ENCODE measurements around the gene HS3ST3A1. TPM values are rescaled to one million over a fixed set of nuclear protein-coding genes. Genes with fewer than 3 reads are reported as not detected.

The HS3ST3A1 gene
- total RNA-seq, 2 experiments from 2014 or later: 0.21 TPM; not detected in 1

DNA sequence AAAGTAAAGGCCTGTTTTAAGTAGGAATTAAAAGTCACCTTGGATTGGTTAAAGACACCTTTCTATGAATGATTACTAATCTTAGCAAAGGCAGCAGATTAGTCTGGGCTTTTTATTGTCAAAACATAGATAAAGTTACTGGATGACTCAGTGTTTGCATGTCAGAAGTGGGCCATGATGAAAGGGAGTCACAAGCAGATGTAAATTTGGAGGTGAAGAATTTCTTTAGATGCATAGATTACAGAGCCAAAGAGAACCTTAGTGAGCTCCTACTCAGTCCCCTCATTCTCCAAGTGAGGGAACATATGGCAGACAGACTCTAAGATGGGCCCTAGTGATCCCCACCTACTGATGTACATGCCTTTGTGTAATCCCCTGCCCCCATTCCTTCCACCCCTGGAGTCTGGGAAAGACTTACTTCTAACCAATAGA is 124.5 kb downstream of the HS3ST3A1 start:
- Mint-ChIP-seq H3K9me3 (ENCODE audit: low read depth) (peaks cover 8% of the 10 kb centered on the region), H3K4me1 (no peaks in the 10 kb centered on the region), H3K27ac (no peak overlapping the region), H3K27me3 (peaks cover 2% of the 10 kb centered on the region), H3K4me3 (no peak overlapping the region), H3K36me3 (no peaks in the 10 kb centered on the region)
- ATAC-seq (no peak), DNase-seq (no peak)
- CTCF ChIA-PET: no interaction called here

DNA sequence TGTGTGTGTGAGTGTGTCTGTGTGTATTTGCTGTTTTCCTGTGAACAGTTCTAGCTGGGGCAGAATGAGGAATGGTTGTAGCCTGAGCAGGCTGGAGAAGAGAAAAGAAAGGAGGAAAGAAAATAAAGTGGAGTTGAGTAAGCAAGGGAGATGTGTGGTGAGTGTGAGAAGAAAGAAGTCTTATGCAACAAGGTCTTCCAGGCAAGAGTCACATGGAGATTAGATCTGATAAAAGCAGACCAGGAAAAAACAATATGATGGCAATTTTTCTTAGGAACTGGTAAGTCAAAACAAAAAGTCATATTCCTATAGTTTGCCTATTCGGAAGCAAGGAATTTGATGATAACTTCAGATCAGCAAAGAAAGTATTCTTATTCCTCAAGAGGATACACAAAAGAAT is 125.0 kb downstream of the HS3ST3A1 start:
- ATAC-seq (no peak), DNase-seq (no peak)
- Mint-ChIP-seq H3K36me3 (no peaks in the 10 kb centered on the region), H3K4me1 (no peaks in the 10 kb centered on the region), H3K4me3 (no peak overlapping the region), H3K9me3 (ENCODE audit: low read depth) (peaks cover 7% of the 10 kb centered on the region), H3K27ac (no peak overlapping the region), H3K27me3 (peaks cover 2% of the 10 kb centered on the region)
- CTCF ChIA-PET: no interaction called here

DNA sequence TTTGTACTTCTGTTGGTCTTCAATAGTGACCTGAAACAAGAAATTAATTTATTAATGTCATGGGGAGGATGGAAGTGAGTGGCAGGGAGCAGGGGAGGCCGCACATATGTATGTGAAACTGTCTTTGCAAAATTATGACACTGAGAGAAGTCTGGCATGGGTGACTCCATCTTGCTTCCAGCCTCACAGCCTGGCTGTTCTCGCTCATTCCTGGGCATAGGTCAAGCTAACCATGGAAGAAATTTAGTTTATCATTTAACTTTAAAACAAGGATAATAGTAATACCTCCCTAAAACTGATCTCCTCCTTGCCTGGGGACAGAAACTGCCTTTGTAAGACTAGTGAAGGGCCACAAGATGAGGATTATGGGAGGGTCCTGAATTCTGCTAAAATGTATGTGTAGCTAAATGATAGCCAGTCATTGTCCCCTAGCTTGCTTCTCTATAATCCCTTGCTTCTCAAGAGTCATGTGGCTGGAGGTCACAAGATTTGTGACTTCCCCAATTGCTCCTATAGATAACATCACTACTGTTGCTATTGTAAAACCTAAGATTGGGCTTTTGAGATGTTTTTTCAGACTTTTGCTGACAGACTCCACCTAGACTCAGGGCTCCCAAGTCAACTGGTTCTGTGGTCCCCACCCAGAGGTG is 126.0 kb downstream of the HS3ST3A1 start:
- H3K36me3 Mint-ChIP-seq: no peaks in the 10 kb centered on the region
- CTCF ChIA-PET: no interaction called here
- no peaks in the 10 kb centered on the region for H3K4me1 Mint-ChIP-seq
- H3K4me3 Mint-ChIP-seq: no peak overlapping the region
- no peak for ATAC-seq
- no peak for DNase-seq
- peaks cover 5% of the 10 kb centered on the region for H3K9me3 Mint-ChIP-seq (ENCODE audit: low read depth)
- peaks cover 2% of the 10 kb centered on the region for H3K27me3 Mint-ChIP-seq
- H3K27ac Mint-ChIP-seq: no peak overlapping the region

DNA sequence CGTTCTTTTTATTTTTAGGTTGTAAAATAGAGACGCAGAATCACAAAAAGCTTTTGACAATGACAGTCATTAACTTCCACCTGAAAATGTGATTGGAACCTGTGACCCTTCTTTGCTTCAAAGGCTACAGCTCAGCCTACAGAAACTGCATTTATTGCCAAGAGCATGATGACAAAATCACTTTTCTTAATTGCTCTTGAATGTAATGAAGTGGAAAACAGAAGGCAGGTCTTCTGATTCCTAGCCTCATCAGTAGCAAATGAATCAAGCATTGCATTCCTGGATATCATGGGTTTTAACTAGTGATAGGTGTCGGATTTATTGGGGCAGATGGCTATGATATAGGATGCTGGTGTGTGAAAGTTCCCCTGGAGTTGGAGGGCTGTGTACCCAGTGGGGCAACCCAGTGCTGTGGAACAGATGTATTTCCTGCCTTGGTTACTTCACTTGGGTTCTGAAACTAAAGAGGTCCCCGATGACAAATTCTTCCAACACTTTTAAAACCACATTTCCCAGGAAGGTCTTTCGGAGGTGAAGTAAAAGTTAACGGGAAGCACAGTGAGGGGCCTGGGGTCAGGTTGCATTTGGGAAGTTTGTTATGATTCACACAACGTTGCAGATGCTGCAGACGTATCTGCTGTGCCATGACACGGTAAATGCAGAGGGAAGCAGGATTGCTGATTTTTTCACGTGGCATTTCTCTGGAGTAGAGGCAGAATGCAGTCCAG is 127.5 kb downstream of the HS3ST3A1 start:
- CTCF ChIA-PET: no interaction called here
- Mint-ChIP-seq H3K4me3 (no peak overlapping the region), H3K4me1 (no peaks in the 10 kb centered on the region), H3K27me3 (peaks cover 2% of the 10 kb centered on the region), H3K27ac (no peak overlapping the region), H3K36me3 (no peaks in the 10 kb centered on the region), H3K9me3 (ENCODE audit: low read depth) (no peaks in the 10 kb centered on the region)
- ATAC-seq (no peak), DNase-seq (no peak)

DNA sequence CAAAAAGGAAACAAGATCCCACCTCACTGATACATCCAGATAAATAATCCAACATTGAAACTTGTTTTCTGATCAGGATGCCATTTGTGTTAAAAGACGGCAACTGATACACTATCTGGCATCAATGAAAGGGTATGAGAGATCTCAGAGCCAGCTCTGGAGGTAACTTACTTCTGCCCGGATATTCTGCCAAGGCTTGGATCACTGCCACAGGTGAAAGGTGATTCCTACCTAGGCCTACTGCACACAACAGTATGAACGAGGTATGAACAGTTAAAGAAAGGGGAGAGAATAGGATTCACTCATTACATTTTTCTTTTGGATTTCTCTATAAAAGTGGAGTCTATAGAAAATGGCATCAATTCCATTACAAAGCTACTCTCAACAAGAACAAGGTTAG is 136.1 kb downstream of the HS3ST3A1 start:
- Mint-ChIP-seq H3K27me3 (no peaks in the 10 kb centered on the region), H3K4me3 (no peak overlapping the region), H3K4me1 (no peaks in the 10 kb centered on the region), H3K27ac (no peak overlapping the region), H3K9me3 (ENCODE audit: low read depth) (peaks cover 2% of the 10 kb centered on the region), H3K36me3 (no peaks in the 10 kb centered on the region)
- ATAC-seq: no peak
- DNase-seq: no peak
- CTCF ChIA-PET: no interaction called here

DNA sequence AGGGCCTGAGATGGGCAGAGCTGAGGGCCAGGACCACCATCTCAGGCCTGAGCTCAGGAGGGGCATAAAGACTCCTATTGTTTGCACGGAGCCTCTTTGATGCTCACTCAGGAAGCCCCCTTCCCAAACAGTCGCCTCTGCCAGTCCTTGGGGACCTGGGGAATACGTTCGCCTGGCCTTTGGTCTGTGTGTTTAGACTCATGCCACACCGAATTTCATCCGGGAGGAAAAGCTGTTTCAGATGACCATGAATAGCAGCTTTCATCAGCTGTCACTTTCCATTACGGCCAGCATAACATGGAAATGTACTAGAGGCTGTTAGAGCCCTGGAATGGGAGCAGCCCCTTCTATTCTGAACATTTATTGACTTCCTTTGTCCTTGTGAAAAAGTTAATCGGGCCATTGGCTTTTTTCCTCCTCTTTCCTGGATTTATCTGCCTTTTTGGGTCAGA is 139.0 kb downstream of the HS3ST3A1 start:
- ATAC-seq (no peak), DNase-seq (no peak)
- no peak overlapping the region for H3K27ac Mint-ChIP-seq
- H3K36me3 Mint-ChIP-seq: no peaks in the 10 kb centered on the region
- no peak overlapping the region for H3K4me3 Mint-ChIP-seq
- no peaks in the 10 kb centered on the region for H3K27me3 Mint-ChIP-seq
- H3K9me3 Mint-ChIP-seq (ENCODE audit: low read depth): peaks cover 2% of the 10 kb centered on the region
- CTCF ChIA-PET: no interaction called here
- H3K4me1 Mint-ChIP-seq: no peaks in the 10 kb centered on the region

DNA sequence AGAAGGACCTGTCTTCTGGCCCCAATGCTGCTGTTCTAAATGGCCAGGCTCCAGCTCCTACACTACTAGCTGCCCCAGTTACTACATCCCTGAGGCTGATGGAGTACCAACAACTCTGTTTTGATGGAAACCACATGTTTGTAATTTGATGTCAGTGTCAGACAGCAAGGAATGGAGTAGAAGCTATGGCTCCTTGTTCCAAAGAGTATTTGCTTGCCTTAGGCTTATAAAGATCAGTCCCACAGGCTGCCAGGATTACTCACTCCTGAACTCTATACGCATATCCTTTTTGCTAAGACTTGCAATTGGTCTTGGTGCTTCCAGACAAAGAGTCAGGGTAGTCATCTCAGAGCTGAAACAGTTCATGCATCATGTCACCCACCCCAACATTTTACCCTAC is 139.6 kb downstream of the HS3ST3A1 start:
- H3K27ac Mint-ChIP-seq: no peak overlapping the region
- no peaks in the 10 kb centered on the region for H3K36me3 Mint-ChIP-seq
- H3K4me3 Mint-ChIP-seq: no peak overlapping the region
- peaks cover 2% of the 10 kb centered on the region for H3K9me3 Mint-ChIP-seq (ENCODE audit: low read depth)
- DNase-seq (no peak), ATAC-seq (no peak)
- no peaks in the 10 kb centered on the region for H3K27me3 Mint-ChIP-seq
- H3K4me1 Mint-ChIP-seq: no peaks in the 10 kb centered on the region
- CTCF ChIA-PET: no interaction called here

DNA sequence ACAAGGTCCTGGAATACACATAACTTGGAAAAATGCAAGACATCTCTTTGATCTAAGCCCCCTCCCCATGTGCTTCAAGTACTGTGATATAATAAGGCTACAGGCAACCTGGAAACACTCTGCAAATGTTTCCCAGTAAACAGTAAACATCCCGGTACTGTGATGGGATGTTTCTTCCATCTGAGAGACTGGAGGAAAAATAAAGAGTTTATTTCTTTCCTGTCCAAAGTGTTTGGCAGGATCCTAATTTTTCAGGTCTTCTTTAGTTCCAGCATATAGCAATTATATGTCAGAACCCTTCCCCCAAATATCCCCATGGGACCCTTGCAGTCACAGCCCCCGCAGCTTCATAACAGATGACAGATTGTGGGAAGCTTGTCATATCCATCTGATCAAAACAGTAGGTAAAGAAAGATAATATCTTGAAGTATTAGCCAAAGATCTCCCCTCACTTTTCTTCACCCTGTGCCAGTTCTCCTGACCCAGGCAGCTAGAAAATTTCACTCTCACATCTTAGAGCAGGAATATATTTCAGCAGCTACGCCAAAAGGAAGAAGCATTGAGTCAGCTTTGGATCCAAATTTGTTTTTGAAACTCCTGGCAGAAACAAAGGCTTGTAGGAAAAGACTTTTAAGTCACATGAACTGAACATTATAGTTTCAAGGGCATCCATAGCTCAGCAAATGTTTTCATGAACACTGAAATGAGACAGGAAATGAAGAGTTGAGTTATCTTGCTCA is 141.3 kb downstream of the HS3ST3A1 start:
- no peaks in the 10 kb centered on the region for H3K27me3 Mint-ChIP-seq
- DNase-seq (no peak), ATAC-seq (no peak)
- CTCF ChIA-PET: no interaction called here
- no peak overlapping the region for H3K4me3 Mint-ChIP-seq
- peaks cover 3% of the 10 kb centered on the region for H3K9me3 Mint-ChIP-seq (ENCODE audit: low read depth)
- H3K4me1 Mint-ChIP-seq: no peaks in the 10 kb centered on the region
- no peaks in the 10 kb centered on the region for H3K36me3 Mint-ChIP-seq
- no peak overlapping the region for H3K27ac Mint-ChIP-seq

DNA sequence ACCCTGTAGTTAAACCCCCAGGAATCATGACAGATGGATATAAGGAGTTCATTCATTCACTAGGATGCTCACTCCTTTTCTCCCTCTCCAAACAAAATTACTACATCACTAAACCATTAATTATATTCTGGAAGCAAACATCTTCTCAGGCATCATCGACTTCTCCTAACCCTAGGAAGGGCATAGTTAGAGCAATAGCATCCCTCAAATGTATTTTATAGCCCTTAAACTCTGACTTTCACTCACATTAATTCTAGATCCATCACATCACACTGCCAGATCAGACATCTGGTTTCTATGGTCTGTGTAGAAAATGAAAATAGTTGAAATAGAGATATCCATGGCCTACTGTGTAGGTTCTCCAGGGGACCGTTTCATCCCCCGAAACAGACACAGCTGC is 143.9 kb downstream of the HS3ST3A1 start:
- no peaks in the 10 kb centered on the region for H3K4me1 Mint-ChIP-seq
- DNase-seq (no peak), ATAC-seq (no peak)
- CTCF ChIA-PET: no interaction called here
- no peak overlapping the region for H3K4me3 Mint-ChIP-seq
- H3K9me3 Mint-ChIP-seq (ENCODE audit: low read depth): peaks cover 1% of the 10 kb centered on the region
- no peak overlapping the region for H3K27ac Mint-ChIP-seq
- H3K36me3 Mint-ChIP-seq: no peaks in the 10 kb centered on the region
- no peaks in the 10 kb centered on the region for H3K27me3 Mint-ChIP-seq

Small RNA genes within 50 kb of the gene (microRNA-seq; reads per million reads assigned to microRNA genes)
- gene MIR548H3: not detected
